Activated effector memory CD4-positive, alpha-beta T cell treated with anti-CD3 and anti-CD28 coated beads, Interleukin-2, amount 50 U/mL, for 16 hours (primary cell): ENCODE results near the gene EEF1A1.
"Not testable (repeated sequence)": the region's sequence is repeated elsewhere in the genome, so short reads cannot be mapped to it uniquely, and the experiment has no call there.

Source experiments
- DNase-seq: peaks from one replicate; pipeline ENCODE4 v3.0.0-alpha.2; 2020

The EEF1A1 gene

DNA sequence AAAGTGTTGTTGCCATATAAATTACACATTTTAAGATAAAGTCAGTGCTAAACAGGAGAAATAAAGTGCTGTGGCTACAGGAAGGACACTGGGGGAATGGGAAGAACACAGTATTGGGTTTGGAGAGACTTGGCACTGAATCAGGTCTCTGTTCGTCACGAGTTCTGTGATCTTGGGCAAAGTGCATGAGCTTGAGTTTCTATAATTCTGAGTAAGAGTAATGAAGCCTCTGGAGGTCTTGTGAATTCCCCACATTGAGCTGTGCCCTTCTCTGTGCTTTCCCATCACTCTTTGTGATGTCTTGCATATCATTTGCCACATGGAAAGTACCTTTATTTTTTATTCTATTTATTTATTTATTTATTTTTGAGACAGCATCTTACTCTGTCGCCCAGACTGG lies 16.8 kb upstream of the EEF1A1 start:
- DNase-seq: no peak

DNA sequence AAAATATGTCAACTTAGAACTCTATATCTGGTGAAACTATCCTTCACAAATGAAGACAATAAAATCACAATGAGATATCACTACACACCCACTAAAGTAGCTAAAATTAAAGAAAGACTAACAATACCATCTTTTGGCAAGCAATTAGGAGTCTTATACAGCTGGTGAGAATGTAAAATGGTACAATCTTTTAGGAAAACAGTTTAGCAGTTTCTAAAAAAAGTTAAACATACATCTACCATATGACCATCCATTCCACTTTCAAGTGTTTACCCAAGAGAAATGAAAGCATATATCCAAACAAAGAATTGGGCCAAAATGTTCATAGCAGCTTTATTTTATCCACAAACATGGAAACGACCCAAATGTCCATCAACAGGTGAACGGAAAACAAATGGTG lies 13.8 kb upstream of the EEF1A1 start:
- no peak for DNase-seq

- no peak for DNase-seq
Observed at GRCh38 chr6:73532293-73532692, 11.5 kb upstream of the EEF1A1 start.

DNA sequence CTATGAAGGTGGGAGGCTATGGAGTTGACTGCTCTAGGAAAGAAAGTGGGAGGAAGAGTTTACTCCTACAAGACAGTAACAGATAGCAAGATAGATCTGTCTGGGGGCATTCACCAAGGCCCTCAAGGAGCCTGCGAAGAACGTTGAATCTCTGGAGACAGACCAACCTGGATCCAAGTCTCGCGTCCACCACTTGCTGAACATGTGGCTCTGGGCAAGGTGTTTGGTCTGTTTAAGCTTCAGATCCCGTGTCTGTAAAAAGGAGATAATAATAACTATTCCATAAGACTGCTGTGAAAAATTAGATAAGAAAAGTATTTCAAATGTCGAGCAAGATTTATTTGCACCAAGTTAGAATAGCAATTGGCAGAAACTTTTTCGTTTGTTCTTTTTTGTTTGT lies 8.1 kb upstream of the EEF1A1 start:
- DNase-seq: no peak

DNA sequence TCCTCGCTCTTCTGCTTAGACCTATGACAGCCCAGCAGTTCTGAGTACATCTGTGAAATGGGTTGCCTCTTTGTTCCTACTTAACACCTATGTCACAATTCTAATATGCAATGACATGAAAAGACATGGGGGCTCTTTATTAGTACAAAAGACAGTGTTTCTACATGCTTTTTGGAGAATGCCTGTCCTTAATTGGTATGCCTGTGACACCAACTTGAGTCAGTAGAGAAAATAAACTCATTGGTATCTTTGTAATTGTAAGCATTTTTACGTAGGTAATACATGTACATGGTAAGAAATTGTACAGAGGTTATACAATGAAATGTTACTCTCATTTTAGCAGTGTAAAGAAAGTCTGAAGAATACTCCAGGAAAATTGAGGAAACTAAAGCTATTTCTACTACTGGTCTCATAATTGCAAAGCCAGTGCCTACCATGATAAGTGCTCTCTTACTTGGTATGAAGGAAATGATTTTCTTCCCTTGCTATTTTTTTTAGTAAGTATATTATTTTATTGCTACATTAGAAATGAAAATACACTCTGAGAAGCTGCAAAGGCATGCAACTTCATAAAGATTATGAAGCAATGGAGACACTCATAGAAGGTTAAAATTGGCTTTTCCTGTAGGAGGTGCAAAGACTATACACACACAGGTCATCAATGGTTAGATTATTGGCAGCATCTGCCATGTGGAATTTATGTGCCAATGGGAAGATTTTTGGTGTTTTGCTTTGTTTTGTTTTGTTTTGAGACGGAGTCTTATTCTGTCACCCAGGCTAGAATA lies 4.9 kb upstream of the EEF1A1 start:
- no peak for DNase-seq

- peak; percentile 92 for DNase-seq
Observed at GRCh38 chr6:73523434-73524123, 2.7 kb upstream of the EEF1A1 start.

- DNase-seq: no peak
Observed at GRCh38 chr6:73521351-73521985, 636 bp upstream of the EEF1A1 start.

- peak; percentile 94 for DNase-seq
Observed at GRCh38 chr6:73519926-73520687, 725 bp downstream of the EEF1A1 start.

DNA sequence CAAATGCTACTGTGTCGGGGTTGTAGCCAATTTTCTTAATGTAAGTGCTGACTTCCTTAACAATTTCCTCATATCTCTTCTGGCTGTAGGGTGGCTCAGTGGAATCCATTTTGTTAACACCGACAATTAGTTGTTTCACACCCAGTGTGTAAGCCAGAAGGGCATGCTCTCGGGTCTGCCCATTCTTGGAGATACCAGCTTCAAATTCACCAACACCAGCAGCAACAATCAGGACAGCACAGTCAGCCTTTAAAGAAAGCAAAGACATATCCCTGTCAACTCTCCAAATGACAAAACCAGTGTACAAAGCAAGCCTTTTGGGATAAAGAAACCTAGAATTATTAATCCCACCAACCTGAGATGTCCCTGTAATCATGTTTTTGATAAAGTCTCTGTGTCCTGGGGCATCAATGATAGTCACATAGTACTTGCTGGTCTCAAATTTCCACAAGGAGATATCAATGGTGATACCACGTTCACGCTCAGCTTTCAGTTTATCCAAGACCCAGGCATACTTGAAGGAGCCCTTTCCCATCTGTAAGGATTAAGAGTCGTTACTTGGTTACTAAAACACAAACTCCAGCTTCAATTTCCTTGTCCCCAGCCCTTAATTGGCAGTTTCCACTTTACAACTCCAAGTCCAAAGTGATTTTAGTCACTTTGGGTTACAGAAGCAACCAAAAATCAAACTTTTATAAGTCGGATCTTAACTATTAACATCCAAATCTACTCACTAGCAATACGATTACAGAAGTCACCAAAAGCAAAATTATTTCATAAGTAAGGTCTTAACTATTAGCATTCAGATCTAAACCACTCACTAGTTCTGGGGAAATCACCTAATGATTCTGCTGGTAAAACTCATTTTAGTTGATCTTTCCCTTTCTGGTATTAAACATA lies 1.6 kb downstream of the EEF1A1 start:
- DNase-seq: not testable (repeated sequence)

DNA sequence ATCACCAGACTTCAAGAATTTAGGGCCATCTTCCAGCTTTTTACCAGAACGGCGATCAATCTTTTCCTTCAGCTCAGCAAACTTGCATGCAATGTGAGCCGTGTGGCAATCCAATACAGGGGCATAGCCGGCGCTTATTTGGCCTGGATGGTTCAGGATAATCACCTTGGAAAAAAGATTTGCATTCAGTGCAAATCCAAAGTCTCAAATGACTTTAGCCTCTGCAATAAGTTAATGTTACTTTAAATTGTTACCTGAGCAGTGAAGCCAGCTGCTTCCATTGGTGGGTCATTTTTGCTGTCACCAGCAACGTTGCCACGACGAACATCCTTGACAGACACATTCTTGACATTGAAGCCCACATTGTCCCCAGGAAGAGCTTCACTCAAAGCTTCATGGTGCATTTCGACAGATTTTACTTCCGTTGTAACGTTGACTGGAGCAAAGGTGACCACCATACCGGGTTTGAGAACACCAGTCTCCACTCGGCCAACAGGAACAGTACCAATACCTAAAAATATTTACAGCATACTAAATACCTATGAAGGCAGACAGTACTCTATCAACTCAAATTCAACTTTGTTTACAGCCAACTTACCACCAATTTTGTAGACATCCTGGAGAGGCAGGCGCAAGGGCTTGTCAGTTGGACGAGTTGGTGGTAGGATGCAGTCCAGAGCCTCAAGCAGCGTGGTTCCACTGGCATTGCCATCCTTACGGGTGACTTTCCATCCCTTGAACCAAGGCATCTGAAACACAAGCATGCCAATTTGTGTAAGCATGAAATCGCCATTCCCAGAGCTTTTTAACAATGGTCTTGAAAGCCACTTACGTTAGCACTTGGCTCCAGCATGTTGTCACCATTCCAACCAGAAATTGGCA lies 2.5 kb downstream of the EEF1A1 start:
- not testable (repeated sequence) for DNase-seq

DNA sequence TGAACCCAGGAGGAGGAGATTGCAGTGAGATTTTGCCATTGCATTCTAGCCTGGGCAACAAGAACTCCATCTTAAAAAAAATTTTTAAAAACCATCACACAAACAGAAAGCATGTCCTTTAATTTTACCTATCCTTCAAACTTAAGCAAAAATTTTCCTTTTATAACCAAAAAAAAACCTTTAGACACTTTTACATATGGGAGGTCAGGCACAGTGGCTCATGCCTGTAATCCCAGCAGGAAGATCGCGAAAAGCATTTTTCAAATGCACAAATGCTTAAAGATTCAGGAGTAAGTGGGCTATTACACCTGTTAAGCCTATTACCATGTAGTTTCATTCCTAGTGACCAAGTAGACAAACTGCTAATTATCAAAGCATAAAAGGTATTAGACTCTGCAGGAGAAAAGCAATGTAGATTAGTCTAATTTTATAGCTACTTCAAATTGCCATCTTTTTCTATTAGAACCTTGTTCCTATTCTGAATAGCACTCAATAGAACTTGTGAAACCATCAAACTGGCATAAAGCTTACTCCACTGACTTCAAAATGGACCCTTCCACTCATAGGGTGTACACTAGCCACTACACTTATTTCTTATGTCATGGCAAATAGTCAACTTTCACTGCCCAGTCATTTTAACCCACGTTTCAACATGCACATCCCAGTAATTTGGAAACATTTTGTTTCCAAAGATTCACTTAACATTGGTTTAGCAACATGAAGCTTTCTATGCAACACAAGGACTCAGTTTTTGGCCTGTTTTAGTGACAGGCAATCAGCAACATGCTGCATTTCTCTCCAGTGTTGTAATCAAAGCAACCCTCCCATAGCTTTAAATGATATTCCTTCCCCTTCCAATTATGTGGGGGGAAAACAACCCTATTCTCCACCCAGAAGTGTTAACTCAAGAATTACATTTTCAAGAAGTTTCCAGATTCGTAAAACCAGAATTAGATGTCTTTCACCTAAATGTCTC lies 4.0 kb downstream of the EEF1A1 start:
- no peak for DNase-seq

- peak; percentile 66 for DNase-seq
Observed at GRCh38 chr6:73515204-73515655, 5.6 kb downstream of the EEF1A1 start.

DNA sequence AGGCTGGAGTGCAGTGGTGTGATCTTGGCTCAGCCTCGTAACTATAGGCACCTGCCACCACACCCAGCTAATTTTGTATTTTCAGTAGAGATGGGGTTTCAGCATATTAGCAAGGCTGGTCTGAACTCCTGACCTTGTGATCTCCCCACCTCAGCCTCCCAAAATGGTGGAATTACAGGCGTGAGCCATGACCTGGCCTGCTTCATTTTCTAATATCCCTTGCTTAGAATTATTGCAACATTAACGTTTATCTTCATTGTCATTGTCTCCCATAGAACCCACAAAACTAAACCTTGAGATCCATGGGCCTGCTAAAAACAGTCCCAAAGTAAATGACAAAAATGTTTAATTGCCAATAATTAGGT lies 6.1 kb downstream of the EEF1A1 start:
- no peak for DNase-seq

DNA sequence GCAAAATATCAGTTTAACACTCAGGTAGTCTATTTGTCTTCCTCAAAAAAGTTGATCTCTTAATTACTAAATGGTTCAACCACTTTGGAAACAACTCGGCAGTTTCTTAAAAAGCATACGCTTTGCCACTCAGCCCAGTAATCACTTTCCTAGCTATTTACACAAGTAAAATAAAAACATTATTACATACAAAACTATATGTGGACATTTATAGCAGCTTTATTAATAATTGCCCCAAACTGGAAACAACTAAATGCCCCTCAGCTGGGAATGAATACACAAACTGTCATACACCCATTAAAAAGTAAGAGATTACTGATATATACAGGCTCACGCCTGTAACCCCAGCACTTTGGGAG lies 7.4 kb downstream of the EEF1A1 start:
- no peak for DNase-seq

- peak; percentile 65 for DNase-seq
Observed at GRCh38 chr6:73511796-73512195, 9.0 kb downstream of the EEF1A1 start.

DNA sequence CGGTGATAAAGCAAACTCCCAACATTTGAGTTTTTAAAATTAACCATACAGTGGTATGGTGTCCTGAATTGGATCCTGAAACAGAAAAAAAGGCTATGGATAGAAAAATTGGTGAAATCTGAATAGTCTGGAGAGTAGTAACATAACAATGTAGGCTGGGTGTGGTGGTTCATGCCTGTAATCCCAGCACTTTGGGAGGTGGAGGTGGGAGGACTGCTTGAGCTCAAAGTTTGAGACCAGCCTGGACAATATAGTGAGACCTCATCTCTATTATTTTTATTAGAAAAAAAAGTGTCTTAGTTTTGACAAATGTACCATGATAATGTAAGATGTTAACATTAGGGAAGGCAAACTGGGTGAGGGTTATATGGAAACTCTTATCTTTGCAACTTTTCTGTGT lies 11.0 kb downstream of the EEF1A1 start:
- no peak for DNase-seq

DNA sequence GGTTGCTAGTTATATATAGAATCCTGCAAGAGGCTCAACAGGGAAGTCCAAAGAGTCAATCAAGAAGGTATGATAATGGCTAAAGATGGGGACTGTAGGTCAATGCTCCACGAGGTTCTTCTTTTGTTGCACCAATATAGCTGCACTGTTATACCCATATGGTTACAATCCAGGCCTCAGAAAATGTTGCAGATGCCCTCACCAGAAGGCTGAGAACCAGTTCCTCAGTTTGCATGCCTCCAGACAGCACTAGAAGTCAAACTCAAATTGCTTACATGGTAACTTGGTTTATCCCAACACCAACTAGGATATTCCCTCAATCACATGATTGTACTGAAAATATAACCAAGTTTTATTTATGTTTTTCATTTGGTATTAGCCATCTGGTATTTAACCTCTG lies 12.1 kb downstream of the EEF1A1 start:
- DNase-seq: no peak

- no peak for DNase-seq
Observed at GRCh38 chr6:73506246-73506645, 14.6 kb downstream of the EEF1A1 start.

- DNase-seq: not testable (repeated sequence)
Observed at GRCh38 chr6:73505705-73506104, 15.1 kb downstream of the EEF1A1 start.

- no peak for DNase-seq
Observed at GRCh38 chr6:73505142-73505541, 15.7 kb downstream of the EEF1A1 start.
